Measurements from ENCODE around the gene NXNL2. TPM values are rescaled to one million over a fixed set of nuclear protein-coding genes. Genes with fewer than 3 reads are reported as not detected.

NXNL2 gene
- total and polyA plus RNA-seq, 4 donors, result 0.09 to 0.14 TPM; not detected in 2

DNA sequence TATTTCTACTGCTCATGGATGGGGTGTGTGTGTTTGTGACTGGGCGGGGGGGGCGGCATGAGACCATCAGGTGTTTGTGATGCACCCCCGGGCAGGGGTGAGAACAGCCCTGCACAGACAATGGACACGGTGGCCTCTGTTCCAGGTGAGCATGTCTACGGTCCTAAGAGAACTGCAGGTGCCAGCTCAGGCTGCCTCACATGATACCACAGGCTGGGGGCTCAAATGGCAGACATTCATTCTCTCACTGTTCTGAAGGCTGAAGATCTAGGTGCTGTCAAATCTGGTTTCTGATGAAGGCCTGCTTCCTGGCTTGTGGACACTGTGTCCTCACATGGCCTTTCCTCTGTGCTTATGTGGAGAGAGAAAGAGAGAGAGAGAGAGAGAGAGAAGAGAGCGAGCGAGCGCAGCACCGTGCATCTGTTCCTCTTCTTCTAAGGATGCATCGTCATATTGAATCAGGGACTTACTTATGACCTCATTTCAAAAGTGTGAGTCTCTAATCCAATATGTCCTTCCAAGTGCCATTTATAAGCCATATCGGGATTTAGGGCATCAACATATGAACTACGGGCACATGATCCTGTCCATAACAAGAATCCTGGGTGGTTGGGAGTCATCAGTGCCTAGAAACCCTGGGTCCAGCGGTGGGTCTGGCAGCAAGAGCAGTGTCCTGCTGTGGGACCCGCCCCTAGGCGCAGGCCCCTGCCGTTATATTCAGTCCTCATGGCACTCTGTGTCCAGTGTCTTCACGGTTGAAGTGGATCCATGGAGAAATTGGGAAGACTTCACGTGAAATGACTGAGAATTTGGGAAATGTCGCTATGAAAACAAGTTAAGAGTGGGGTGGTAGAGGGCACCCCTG is 42.5 kb downstream of the NXNL2 start:
- WGBS, result 91% methylated on average over 19 of the region's 19 CpGs
- peaks cover 0 to 6% (median 1%) of the 10 kb centered on the region in 4 donors for H3K4me1 ChIP-seq (ENCODE audit: control insufficient read depth in 4 of 4, insufficient read depth in 4 of 4, low read length in 3 of 4)
- no peak for DNase-seq (ENCODE audit: low spot score)
- H3K27me3 ChIP-seq (ENCODE audit: control insufficient read depth in 4 of 4, insufficient read depth in 4 of 4, low read length in 3 of 4), result no peaks in the 10 kb centered on the region
- H3K9me3 ChIP-seq (ENCODE audit: control insufficient read depth in 4 of 4, low read length in 3 of 4), result no peaks in the 10 kb centered on the region
- no peak overlapping the region for H3K9ac ChIP-seq (ENCODE audit: low read depth in 1 of 2, low read length in 2 of 2)
- H3K36me3 ChIP-seq (ENCODE audit: control insufficient read depth in 4 of 4, insufficient read depth in 3 of 4, low read depth in 1 of 4, low read length in 3 of 4), result no peaks in the 10 kb centered on the region
- no peak overlapping the region for H3K27ac ChIP-seq (ENCODE audit: low read depth in 1 of 2, low read length in 2 of 2)
- H3K4me3 ChIP-seq (ENCODE audit: low read depth in 1 of 3, low read length in 3 of 3), result no peak overlapping the region
- TF ChIP-seq JUND (IDR thresholded peaks at IDR 0.05), result no peak

DNA sequence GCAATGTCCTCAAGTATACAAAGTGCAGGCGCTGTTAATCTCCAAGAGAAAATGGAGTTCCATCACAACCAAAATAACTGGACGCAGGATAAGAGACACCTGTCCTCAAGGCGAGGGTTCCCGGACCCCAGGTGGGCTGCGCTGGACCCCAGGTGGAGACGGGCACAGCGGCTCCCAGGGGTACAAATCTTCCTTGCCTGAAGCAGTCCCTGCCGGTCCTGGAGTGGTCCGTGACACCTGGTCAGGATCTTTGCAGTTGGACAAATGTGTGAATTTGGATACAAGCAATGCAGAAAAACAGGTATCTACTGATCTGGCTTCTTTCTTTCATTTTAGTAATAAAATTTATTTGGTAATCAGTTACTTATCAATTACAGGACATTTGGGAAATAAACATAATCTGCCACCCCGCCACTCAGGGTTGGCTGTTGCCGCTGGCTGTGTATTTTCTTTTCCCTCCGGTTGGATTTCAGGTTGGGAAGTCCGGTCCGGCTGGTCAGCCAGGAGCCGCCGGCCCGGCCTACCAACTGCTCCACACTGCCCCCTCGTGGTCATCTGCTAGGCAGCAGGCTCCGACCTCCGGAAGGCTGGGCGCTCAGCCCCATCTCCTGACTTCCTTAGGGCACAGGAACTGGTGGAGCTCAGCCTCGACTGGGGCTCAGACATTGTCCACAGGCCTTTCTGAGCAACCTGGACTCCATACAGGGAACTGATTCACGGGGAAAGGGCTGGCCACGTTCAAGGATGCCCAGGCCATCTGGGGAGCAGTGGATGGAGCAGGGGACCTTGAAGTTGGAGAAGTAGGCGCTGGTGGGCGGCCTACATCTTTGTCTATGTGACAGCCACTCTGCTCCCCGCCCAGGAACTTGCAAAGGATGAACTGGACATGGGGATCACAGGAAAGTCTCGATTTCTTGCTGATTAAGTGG is 43.4 kb downstream of the NXNL2 start:
- Histone ChIP-seq H3K9ac (ENCODE audit: low read depth in 1 of 2, low read length in 2 of 2) (no peak overlapping the region), H3K36me3 (ENCODE audit: control insufficient read depth in 4 of 4, insufficient read depth in 3 of 4, low read depth in 1 of 4, low read length in 3 of 4) (no peaks in the 10 kb centered on the region), H3K4me3 (ENCODE audit: low read depth in 1 of 3, low read length in 3 of 3) (no peak overlapping the region), H3K27ac (ENCODE audit: low read depth in 1 of 2, low read length in 2 of 2) (no peak overlapping the region), H3K9me3 (ENCODE audit: control insufficient read depth in 4 of 4, low read length in 3 of 4) (no peaks in the 10 kb centered on the region), H3K27me3 (ENCODE audit: control insufficient read depth in 4 of 4, insufficient read depth in 4 of 4, low read length in 3 of 4) (no peaks in the 10 kb centered on the region), H3K4me1 (ENCODE audit: control insufficient read depth in 4 of 4, insufficient read depth in 4 of 4, low read length in 3 of 4) (peaks cover 0 to 6% (median 1%) of the 10 kb centered on the region in 4 donors)
- WGBS, result 44% methylated on average over 28 of the region's 28 CpGs
- peak; percentile 88 for DNase-seq (ENCODE audit: low spot score)
- TF ChIP-seq, protein P1, sequence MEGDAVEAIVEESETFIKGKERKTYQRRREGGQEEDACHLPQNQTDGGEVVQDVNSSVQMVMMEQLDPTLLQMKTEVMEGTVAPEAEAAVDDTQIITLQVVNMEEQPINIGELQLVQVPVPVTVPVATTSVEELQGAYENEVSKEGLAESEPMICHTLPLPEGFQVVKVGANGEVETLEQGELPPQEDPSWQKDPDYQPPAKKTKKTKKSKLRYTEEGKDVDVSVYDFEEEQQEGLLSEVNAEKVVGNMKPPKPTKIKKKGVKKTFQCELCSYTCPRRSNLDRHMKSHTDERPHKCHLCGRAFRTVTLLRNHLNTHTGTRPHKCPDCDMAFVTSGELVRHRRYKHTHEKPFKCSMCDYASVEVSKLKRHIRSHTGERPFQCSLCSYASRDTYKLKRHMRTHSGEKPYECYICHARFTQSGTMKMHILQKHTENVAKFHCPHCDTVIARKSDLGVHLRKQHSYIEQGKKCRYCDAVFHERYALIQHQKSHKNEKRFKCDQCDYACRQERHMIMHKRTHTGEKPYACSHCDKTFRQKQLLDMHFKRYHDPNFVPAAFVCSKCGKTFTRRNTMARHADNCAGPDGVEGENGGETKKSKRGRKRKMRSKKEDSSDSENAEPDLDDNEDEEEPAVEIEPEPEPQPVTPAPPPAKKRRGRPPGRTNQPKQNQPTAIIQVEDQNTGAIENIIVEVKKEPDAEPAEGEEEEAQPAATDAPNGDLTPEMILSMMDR (IDR thresholded peaks at IDR 0.05; ENCODE audit: low read depth, low read length, missing input control), result peak; percentile 97
- TF ChIP-seq, protein P2, sequence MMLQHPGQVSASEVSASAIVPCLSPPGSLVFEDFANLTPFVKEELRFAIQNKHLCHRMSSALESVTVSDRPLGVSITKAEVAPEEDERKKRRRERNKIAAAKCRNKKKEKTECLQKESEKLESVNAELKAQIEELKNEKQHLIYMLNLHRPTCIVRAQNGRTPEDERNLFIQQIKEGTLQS (IDR thresholded peaks at IDR 0.05), result no peak
- TF ChIP-seq FOXA1 (IDR thresholded peaks at IDR 0.05) (no peak), RAD21 (IDR thresholded peaks at IDR 0.05) (peak; percentile 96 to 99)

DNA sequence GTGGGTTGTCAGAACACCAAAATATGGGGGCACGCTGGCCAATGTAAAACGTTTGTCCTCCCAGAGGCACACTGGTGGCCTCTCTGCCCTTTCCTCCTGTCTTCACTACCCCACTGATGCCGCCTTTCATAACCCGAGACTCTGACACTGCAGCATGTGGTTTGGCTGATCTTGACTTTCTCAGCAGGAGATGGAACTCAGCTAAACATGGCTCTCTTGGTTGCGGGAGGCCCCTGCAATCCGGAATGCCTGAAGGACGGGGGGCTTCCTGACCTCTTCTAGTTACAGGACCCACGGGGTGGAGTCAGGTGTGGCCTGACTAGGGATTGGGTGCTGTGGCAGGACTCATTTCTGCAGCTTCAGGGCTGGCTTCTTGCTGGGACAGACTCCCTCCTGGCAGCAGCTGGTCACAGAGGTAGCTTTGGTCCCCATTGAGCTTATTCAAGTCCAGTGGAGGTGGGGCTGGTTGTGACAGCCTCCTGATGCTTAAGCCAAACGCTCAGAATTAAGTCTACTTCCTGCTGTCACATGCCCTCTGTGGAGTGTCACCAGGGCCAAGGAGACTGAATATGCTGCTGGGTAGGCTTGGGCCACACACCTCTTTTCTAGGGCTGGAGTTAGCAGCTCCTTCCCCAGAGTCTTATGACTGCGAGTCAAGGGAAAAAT is 44.2 kb downstream of the NXNL2 start:
- WGBS, result 77% methylated on average over 10 of the region's 10 CpGs
- no peak for DNase-seq (ENCODE audit: low spot score)

More for the DNA sequence above, 44.2 kb downstream of the NXNL2 start:
- no peak for TF ChIP-seq GABPA (IDR thresholded peaks at IDR 0.05 in 1 of 2, conservative IDR thresholded peaks at IDR 0.05 in 1 of 2)
- TF ChIP-seq, protein P1 (IDR thresholded peaks at IDR 0.05; ENCODE audit: low read depth, low read length, missing input control), result no peak
- no peak overlapping the region for H3K4me3 ChIP-seq (ENCODE audit: low read depth in 1 of 3, low read length in 3 of 3)
- H3K4me1 ChIP-seq (ENCODE audit: control insufficient read depth in 4 of 4, insufficient read depth in 4 of 4, low read length in 3 of 4), result peaks cover 0 to 6% (median 1%) of the 10 kb centered on the region in 4 donors
- H3K27me3 ChIP-seq (ENCODE audit: control insufficient read depth in 4 of 4, insufficient read depth in 4 of 4, low read length in 3 of 4), result no peaks in the 10 kb centered on the region
- H3K9me3 ChIP-seq (ENCODE audit: control insufficient read depth in 4 of 4, low read length in 3 of 4), result no peaks in the 10 kb centered on the region
- no peaks in the 10 kb centered on the region for H3K36me3 ChIP-seq (ENCODE audit: control insufficient read depth in 4 of 4, insufficient read depth in 3 of 4, low read depth in 1 of 4, low read length in 3 of 4)
- H3K27ac ChIP-seq (ENCODE audit: low read depth in 1 of 2, low read length in 2 of 2), result no peak overlapping the region
- no peak overlapping the region for H3K9ac ChIP-seq (ENCODE audit: low read depth in 1 of 2, low read length in 2 of 2)

All from liver (tissue), 9 donors.